WTC11 (cell line): ENCODE data around the gene DTHD1.

Experiments
- CREM ChIP-seq: sonication (generic); formaldehyde crosslinking; IDR thresholded peaks from 2 replicates; pipeline ENCODE4 v1.8.1; 2022; ENCODE audit warnings: mild to moderate bottlenecking, missing genetic modification reagents, moderate library complexity
- ESRRA ChIP-seq: sonication (generic); formaldehyde crosslinking; IDR thresholded peaks from 2 replicates; pipeline ENCODE4 v1.8.1; 2022; ENCODE audit warnings: mild to moderate bottlenecking, missing genetic modification reagents, borderline replicate concordance
- TF ChIP-seq, protein P1 (sequence below): sonication (generic); formaldehyde crosslinking; IDR thresholded peaks from 2 replicates; pipeline ENCODE4 v1.8.1; 2022; ENCODE audit warnings: mild to moderate bottlenecking, missing genetic modification reagents, moderate library complexity, borderline replicate concordance
- TF ChIP-seq, protein P2 (sequence below): sonication (generic); formaldehyde crosslinking; IDR thresholded peaks from 2 replicates; pipeline ENCODE4 v1.8.0; 2022; ENCODE audit warnings: mild to moderate bottlenecking, missing genetic modification reagents
- TF ChIP-seq, protein P3 (sequence below): fragments of 200-600 bp; IDR thresholded peaks from 2 replicates; pipeline ENCODE4 v1.8.0; 2022; ENCODE audit warnings: antibody characterized with exemption
- TF ChIP-seq, protein P4 (sequence below): sonication (generic); formaldehyde crosslinking; IDR thresholded peaks from 2 replicates; pipeline ENCODE4 v1.8.0; 2022; ENCODE audit warnings: mild to moderate bottlenecking, missing genetic modification reagents
- TF ChIP-seq, protein P5 (sequence below): fragments of 250-450 bp; sonication (Bioruptor Pico); IDR thresholded peaks from 2 replicates; pipeline ENCODE4 v1.9.0; 2021; ENCODE audit warnings: mild to moderate bottlenecking

DNA sequence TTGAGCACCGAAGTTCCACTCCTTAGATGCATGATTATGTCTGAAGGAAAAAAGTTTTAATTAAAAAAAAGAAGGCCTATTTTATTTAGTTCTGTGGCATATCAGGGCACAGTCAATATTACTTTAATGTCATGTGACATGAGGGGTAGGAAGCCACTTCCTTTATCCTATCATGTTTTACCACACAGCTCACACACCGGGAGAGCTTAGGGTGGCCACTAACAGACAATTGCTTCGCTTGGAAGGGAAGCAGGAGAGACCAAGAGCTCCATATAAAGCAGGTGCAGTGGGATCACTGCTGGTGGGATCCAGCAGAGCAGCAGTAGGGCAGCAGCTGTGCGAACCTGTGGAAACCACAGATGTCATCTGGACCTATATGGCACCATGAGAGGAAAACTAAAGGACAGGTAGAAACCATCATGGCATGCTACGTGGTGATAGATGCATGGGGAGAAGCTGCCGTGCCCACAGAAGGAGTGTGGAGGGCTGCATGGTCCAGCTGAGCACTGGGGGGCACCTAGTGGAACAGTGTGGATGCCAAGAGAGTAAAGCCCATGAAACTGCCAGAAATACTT lies 52.0 kb downstream of the DTHD1 start:
- TF ChIP-seq, protein P1, sequence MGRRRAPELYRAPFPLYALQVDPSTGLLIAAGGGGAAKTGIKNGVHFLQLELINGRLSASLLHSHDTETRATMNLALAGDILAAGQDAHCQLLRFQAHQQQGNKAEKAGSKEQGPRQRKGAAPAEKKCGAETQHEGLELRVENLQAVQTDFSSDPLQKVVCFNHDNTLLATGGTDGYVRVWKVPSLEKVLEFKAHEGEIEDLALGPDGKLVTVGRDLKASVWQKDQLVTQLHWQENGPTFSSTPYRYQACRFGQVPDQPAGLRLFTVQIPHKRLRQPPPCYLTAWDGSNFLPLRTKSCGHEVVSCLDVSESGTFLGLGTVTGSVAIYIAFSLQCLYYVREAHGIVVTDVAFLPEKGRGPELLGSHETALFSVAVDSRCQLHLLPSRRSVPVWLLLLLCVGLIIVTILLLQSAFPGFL (CRISPR knock-in tag) = no peak
- no peak for TF ChIP-seq CREM
- TF ChIP-seq, protein P2, sequence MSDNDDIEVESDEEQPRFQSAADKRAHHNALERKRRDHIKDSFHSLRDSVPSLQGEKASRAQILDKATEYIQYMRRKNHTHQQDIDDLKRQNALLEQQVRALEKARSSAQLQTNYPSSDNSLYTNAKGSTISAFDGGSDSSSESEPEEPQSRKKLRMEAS (CRISPR knock-in tag) = no peak
- TF ChIP-seq, protein P3, sequence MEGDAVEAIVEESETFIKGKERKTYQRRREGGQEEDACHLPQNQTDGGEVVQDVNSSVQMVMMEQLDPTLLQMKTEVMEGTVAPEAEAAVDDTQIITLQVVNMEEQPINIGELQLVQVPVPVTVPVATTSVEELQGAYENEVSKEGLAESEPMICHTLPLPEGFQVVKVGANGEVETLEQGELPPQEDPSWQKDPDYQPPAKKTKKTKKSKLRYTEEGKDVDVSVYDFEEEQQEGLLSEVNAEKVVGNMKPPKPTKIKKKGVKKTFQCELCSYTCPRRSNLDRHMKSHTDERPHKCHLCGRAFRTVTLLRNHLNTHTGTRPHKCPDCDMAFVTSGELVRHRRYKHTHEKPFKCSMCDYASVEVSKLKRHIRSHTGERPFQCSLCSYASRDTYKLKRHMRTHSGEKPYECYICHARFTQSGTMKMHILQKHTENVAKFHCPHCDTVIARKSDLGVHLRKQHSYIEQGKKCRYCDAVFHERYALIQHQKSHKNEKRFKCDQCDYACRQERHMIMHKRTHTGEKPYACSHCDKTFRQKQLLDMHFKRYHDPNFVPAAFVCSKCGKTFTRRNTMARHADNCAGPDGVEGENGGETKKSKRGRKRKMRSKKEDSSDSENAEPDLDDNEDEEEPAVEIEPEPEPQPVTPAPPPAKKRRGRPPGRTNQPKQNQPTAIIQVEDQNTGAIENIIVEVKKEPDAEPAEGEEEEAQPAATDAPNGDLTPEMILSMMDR = no peak
- TF ChIP-seq, protein P4, sequence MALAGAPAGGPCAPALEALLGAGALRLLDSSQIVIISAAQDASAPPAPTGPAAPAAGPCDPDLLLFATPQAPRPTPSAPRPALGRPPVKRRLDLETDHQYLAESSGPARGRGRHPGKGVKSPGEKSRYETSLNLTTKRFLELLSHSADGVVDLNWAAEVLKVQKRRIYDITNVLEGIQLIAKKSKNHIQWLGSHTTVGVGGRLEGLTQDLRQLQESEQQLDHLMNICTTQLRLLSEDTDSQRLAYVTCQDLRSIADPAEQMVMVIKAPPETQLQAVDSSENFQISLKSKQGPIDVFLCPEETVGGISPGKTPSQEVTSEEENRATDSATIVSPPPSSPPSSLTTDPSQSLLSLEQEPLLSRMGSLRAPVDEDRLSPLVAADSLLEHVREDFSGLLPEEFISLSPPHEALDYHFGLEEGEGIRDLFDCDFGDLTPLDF = no peak
- no peak for TF ChIP-seq ESRRA (CRISPR knock-in tag)
- TF ChIP-seq, protein P5, sequence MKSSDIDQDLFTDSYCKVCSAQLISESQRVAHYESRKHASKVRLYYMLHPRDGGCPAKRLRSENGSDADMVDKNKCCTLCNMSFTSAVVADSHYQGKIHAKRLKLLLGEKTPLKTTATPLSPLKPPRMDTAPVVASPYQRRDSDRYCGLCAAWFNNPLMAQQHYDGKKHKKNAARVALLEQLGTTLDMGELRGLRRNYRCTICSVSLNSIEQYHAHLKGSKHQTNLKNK (CRISPR knock-in tag) = no peak
